22Rv1 (cell line): Measurements from ENCODE around the gene ZNF569.
"Not testable (repeated sequence)": the region's sequence is repeated elsewhere in the genome, so short reads cannot be mapped to it uniquely, and the experiment has no call there.

ENCODE experiments used
- ZFX ChIP-seq: fragments of 450-650 bp; IDR thresholded peaks from 2 replicates; pipeline ENCODE4 v1.6.1; 2017; ENCODE audit warnings: antibody characterized with exemption, borderline replicate concordance
- TF ChIP-seq, protein P1 (sequence below): fragments of 450-650 bp; IDR thresholded peaks from 2 replicates; pipeline ENCODE4 v1.5.1; 2017; ENCODE audit warnings: mild to moderate bottlenecking

- TF ChIP-seq, protein P1, sequence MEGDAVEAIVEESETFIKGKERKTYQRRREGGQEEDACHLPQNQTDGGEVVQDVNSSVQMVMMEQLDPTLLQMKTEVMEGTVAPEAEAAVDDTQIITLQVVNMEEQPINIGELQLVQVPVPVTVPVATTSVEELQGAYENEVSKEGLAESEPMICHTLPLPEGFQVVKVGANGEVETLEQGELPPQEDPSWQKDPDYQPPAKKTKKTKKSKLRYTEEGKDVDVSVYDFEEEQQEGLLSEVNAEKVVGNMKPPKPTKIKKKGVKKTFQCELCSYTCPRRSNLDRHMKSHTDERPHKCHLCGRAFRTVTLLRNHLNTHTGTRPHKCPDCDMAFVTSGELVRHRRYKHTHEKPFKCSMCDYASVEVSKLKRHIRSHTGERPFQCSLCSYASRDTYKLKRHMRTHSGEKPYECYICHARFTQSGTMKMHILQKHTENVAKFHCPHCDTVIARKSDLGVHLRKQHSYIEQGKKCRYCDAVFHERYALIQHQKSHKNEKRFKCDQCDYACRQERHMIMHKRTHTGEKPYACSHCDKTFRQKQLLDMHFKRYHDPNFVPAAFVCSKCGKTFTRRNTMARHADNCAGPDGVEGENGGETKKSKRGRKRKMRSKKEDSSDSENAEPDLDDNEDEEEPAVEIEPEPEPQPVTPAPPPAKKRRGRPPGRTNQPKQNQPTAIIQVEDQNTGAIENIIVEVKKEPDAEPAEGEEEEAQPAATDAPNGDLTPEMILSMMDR, result not testable (repeated sequence)
- not testable (repeated sequence) for TF ChIP-seq ZFX
These were observed 96.8 kb downstream of the ZNF569 start for GRCh38 chr19:37370386-37370879.
